AG08396 (cell line): ENCODE results near the gene GSTM3.
"Not testable (repeated sequence)": the region's sequence is repeated elsewhere in the genome, so short reads cannot be mapped to it uniquely, and the experiment has no call there.

ENCODE experiments used
- DNase-seq: peaks from one replicate; pipeline ENCODE4 v3.0.0; 2012; ENCODE audit warnings: low spot score, mixed read lengths

Gene GSTM3

GRCh38 chr1:109697861-109698260 is 43.0 kb downstream of the GSTM3 start:
- not testable (repeated sequence) for DNase-seq

GRCh38 chr1:109697066-109697465 is 43.8 kb downstream of the GSTM3 start:
- DNase-seq: no peak

DNA sequence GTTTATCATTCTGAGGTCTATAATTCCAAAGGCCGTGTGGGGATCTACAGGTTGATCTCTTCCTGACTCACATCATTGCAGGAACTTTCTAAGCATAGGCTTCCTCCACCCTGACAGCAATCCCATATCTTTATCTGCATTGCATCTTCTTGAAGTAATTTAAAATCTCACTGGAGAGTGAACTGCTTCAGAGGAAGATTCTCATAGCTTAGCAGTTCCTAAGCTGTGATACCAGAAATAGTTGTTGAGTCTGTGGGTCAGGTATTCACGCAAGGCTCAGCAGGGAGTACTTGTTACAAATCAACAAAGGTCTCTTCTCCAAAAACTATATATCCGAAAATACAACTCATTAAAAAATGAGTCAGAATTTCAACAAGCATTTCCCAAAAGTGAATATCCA is 45.7 kb downstream of the GSTM3 start:
- DNase-seq: not testable (repeated sequence)

- DNase-seq: not testable (repeated sequence)
These were observed 46.4 kb downstream of the GSTM3 start for GRCh38 chr1:109694400-109694799.

DNA sequence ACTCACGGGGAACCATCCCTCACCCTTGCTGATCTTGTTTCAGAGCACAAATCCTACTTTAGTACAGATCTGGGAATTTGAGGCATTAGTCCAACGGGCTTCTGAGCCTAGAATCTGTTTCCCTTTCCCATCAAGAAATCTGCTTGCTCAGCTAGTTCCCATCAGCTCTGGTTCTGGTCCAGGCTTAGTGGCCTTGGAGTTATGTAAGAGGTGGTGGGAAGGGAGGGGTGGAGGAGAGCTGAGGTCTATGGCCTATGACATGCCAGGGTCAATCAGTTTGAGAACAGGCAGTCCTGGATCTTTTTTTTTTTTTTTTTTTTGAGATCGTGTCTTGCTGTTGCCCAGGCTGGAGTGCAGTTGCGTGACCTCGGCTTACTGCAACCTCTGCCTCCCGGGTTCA is 49.1 kb downstream of the GSTM3 start:
- no peak for DNase-seq

DNA sequence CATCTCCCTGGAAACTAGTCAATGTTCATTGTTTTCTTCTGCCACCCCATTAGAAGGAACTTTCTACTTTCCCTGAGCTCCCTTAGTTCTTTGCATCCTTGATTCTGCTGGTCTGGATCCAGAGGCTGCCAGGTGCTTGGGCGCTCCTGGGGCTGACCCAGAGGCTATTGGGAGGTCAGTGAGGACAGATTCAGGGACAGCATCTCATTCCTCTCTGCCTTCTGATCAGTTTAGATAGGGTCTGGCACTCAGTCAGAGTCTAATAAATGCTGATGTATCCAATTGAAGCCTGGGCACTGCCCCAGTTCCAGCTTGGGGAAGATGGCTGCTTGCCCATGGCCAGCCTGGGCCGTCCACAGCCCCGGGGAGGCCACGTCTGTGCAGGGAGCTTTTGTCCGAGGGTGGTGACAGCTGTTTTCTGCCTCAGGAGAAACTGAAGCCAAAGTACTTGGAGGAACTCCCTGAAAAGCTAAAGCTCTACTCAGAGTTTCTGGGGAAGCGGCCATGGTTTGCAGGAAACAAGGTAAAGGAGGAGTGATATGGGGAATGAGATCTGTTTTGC is 50.9 kb downstream of the GSTM3 start:
- DNase-seq: no peak

GRCh38 chr1:109687641-109688499 is 53.0 kb downstream of the GSTM3 start, which contains the start of gene GSTM1:
Gene GSTM1, plus strand, starts transcription at chr1:109687817. Its CDS starts 57 bp downstream, at chr1:109687874.
- no peak for DNase-seq

DNA sequence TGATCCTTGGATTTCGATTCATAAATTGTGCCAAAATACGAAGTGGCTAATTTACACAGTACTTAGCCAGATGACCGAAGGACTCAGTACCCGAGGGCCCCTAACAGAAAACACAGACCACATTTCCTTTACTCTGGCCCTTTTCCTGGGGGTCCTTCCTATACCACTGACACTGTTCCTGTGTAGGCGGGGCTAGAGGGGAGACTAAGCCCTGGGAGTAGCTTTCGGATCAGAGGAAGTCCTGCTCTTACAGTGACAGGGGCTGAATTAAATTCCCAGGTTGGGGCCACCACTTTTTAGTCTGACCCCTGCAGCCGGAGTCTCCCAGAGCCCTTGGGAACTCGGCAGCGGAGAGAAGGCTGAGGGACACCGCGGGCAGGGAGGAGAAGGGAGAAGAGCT is 53.7 kb downstream of the GSTM3 start:
- DNase-seq: not testable (repeated sequence)

DNA sequence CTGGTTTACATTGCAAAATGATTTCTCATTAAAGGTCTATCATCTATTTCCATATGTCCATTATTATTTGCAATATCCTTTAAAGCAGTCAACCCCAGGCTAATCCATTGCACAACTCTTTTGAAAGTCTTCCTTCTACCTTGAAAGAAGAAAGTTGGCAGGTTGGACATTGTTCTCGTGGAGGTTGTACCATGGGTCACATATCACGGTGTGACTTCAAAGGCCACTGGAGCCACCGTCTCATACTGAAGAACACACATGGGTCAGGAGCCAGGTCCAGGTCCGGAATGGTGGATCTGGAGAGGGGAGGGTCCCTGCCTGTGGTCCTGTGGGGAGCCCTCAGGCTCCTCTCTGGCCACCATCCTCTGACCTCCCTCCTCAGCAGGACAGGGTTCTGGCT is 54.9 kb downstream of the GSTM3 start:
- not testable (repeated sequence) for DNase-seq

GRCh38 chr1:109685399-109685798 is 55.4 kb downstream of the GSTM3 start:
- not testable (repeated sequence) for DNase-seq

GRCh38 chr1:109684777-109685176 is 56.1 kb downstream of the GSTM3 start:
- not testable (repeated sequence) for DNase-seq
